Measurements from ENCODE around the gene HIVEP3. TPM values are rescaled to one million over a fixed set of nuclear protein-coding genes. Genes with fewer than 3 reads are reported as not detected.

The HIVEP3 gene
- total RNA-seq, 1 experiment from 2014 or later: 1.2 TPM

DNA sequence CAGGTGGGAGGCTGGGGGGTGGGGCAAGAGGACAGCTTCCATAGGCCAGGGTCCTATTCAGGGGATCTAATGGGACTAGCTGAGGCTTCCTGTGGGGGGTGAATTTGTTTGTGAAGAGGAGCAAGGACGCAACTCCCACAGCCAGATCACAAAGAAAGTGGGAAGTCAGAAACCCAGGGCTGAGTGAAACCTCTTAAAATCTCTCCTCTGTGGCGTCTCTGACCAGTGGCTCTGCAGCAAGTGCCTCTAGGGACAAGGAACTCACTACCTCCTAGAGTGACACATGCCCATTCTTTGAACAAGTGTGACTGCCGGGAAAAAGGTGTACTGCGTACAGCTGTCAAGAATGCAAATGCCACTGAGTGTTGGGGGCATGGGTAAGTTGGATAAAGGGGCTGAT lies 187.9 kb downstream of the HIVEP3 start:
- Mint-ChIP-seq H3K9me3 (ENCODE audit: unreplicated experiment) (no peaks in the 10 kb centered on the region), H3K27ac (ENCODE audit: low read depth, unreplicated experiment) (no peak overlapping the region), H3K4me1 (ENCODE audit: insufficient read depth, unreplicated experiment) (no peaks in the 10 kb centered on the region), H3K4me3 (ENCODE audit: unreplicated experiment) (no peak overlapping the region), H3K36me3 (ENCODE audit: insufficient read depth, unreplicated experiment) (no peaks in the 10 kb centered on the region), H3K27me3 (ENCODE audit: insufficient read depth, unreplicated experiment) (peaks cover 8% of the 10 kb centered on the region)
- intact Hi-C loops (cut with micrococcal nuclease): no loop called here
- ChIA-PET CTCF (interaction anchor here (0.6 to 0.9 kb wide), 2 partner anchors 25 to 144 kb away, joined by 3 read pairs; no protein-coding TSS in a partner anchor), POLR2A (no interaction called here)
- BruUV-seq (replicated peaks): no TSS peak
- DNase-seq (ENCODE audit: unreplicated experiment): no peak
- TF ChIP-seq, protein P1, sequence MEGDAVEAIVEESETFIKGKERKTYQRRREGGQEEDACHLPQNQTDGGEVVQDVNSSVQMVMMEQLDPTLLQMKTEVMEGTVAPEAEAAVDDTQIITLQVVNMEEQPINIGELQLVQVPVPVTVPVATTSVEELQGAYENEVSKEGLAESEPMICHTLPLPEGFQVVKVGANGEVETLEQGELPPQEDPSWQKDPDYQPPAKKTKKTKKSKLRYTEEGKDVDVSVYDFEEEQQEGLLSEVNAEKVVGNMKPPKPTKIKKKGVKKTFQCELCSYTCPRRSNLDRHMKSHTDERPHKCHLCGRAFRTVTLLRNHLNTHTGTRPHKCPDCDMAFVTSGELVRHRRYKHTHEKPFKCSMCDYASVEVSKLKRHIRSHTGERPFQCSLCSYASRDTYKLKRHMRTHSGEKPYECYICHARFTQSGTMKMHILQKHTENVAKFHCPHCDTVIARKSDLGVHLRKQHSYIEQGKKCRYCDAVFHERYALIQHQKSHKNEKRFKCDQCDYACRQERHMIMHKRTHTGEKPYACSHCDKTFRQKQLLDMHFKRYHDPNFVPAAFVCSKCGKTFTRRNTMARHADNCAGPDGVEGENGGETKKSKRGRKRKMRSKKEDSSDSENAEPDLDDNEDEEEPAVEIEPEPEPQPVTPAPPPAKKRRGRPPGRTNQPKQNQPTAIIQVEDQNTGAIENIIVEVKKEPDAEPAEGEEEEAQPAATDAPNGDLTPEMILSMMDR (IDR thresholded peaks at IDR 0.05; ENCODE audit: unreplicated experiment): no peak

DNA sequence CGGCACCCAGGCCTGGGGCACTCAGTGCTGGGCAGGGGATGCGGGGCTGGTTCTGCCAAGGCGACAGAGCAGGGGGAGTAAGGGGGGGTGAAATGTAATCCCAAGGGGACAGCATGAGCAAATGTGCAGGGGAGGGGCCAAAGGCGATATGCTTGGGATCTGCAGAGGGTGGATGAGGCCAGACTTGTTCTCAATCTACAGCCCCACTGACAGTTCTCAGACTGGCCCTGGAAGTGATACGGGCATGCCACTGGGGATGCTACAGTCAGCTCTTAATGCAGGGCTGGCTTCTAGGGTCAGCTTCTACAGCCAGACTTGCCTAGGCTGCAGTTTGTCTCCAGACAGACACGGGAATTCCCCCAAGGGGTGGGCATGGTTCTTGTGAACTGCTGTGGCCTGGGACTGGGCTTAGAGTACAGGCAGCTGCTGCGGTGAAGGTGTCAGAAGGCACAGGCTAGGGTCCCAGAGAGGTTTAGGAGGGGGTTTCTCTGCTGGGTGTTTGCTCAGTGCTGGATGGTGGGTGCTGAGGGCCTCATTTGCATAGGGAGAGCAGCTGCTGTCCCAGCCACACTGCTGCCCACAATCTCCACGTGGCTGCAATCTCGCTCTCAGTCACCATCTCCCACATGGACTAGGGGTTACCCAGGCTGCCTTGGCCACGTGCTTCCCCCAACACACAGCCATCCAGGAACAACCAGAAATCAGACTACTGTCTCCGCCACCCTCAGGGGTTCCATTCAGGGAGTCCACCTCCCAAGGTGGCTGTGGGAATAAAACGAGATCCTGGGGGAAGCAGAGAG lies 190.1 kb downstream of the HIVEP3 start:
- no peak overlapping the region for H3K27ac Mint-ChIP-seq (ENCODE audit: low read depth, unreplicated experiment)
- ChIA-PET CTCF (interaction anchor here (0.7 kb wide), 1 partner anchor 380 kb away, joined by 7 read pairs; no protein-coding TSS in a partner anchor), POLR2A (interaction anchor here (1.0 kb wide), 1 partner anchor 36 kb away, joined by 4 read pairs; no protein-coding TSS in a partner anchor)
- no TSS peak for BruUV-seq (replicated peaks)
- TF ChIP-seq, protein P1 (IDR thresholded peaks at IDR 0.05; ENCODE audit: unreplicated experiment): no peak
- no peak overlapping the region for H3K4me3 Mint-ChIP-seq (ENCODE audit: unreplicated experiment)
- intact Hi-C loops (cut with micrococcal nuclease): no loop called here
- no peak for DNase-seq (ENCODE audit: unreplicated experiment)
- no peaks in the 10 kb centered on the region for H3K4me1 Mint-ChIP-seq (ENCODE audit: insufficient read depth, unreplicated experiment)
- no peaks in the 10 kb centered on the region for H3K36me3 Mint-ChIP-seq (ENCODE audit: insufficient read depth, unreplicated experiment)
- no peaks in the 10 kb centered on the region for H3K9me3 Mint-ChIP-seq (ENCODE audit: unreplicated experiment)
- H3K27me3 Mint-ChIP-seq (ENCODE audit: insufficient read depth, unreplicated experiment): peaks cover 2% of the 10 kb centered on the region

DNA sequence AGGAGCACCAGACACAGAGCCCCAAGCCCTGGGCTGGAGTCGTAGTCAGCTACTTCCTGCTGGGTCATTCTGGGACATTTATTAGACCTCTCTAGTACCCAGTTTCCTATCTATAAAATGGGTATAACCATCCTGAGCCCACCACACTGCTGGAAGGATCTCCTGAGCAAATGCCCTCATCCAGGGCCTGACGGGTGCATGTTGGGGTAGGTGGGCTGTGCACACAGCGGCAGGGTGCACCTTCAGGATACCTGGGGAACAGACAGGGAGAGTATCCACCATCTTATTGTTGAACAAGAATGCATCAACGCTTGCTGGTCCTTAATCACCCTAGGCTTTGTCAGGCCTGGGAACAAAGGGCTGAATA lies 191.0 kb downstream of the HIVEP3 start:
- intact Hi-C loops (cut with micrococcal nuclease): no loop called here
- no peak overlapping the region for H3K27ac Mint-ChIP-seq (ENCODE audit: low read depth, unreplicated experiment)
- no peaks in the 10 kb centered on the region for H3K4me1 Mint-ChIP-seq (ENCODE audit: insufficient read depth, unreplicated experiment)
- CTCF ChIA-PET: interaction anchor here (0.7 kb wide), 1 partner anchor 381 kb away, joined by 7 read pairs; no protein-coding TSS in a partner anchor
- H3K4me3 Mint-ChIP-seq (ENCODE audit: unreplicated experiment): no peak overlapping the region
- H3K9me3 Mint-ChIP-seq (ENCODE audit: unreplicated experiment): no peaks in the 10 kb centered on the region
- no peaks in the 10 kb centered on the region for H3K36me3 Mint-ChIP-seq (ENCODE audit: insufficient read depth, unreplicated experiment)
- TF ChIP-seq, protein P1 (IDR thresholded peaks at IDR 0.05; ENCODE audit: unreplicated experiment): no peak
- POLR2A ChIA-PET: no interaction called here
- DNase-seq (ENCODE audit: unreplicated experiment): no peak
- H3K27me3 Mint-ChIP-seq (ENCODE audit: insufficient read depth, unreplicated experiment): peaks cover 10% of the 10 kb centered on the region
- BruUV-seq (replicated peaks): no TSS peak

DNA sequence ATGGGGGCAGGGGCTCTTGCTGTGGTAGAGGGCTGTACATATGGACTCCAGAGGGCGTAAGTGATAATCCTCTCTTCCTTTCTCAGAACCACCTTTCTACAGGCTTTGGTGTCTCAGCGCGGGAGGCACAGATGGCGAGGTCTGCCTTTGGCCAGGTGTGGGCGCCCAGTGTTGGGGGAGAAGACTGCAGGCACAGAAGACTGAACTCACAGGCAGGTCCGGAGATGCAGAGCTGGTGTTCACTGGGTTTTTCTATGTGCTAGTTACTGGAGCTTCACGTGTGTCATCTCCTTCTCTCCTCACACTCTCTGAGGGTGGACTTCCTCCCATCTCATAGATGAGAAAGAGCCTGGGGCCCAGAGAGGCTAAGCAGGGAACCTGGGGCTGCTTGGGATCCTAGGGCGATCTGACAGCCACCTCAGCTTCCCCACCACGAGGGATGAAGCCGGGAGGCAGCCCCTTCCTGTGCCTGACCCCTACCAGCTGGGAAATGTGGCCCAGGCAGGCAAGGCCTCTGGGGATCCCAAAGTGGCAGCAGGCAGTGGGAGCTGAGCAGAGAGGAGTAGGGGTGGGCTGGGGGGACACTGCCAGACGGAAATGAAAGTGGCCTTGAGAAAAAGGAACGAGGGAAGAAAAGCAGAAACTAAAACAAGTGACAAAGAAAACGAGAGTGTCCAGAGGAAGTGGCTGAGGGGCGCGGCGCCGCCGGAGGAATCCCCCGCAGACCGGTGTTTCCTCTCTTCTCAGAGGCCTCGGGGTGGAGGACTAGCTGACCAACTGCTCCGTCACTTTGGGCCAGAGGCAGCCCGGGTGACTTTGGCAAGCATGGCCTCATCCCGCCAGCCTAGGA lies 191.6 kb downstream of the HIVEP3 start:
- ChIA-PET POLR2A (no interaction called here), CTCF (no interaction called here)
- TF ChIP-seq, protein P1 (IDR thresholded peaks at IDR 0.05; ENCODE audit: unreplicated experiment): no peak
- peaks cover 16% of the 10 kb centered on the region for H3K27me3 Mint-ChIP-seq (ENCODE audit: insufficient read depth, unreplicated experiment)
- intact Hi-C loops (cut with micrococcal nuclease): no loop called here
- no peak overlapping the region for H3K4me3 Mint-ChIP-seq (ENCODE audit: unreplicated experiment)
- no peaks in the 10 kb centered on the region for H3K9me3 Mint-ChIP-seq (ENCODE audit: unreplicated experiment)
- no peaks in the 10 kb centered on the region for H3K36me3 Mint-ChIP-seq (ENCODE audit: insufficient read depth, unreplicated experiment)
- no TSS peak for BruUV-seq (replicated peaks)
- DNase-seq (ENCODE audit: unreplicated experiment): no peak
- no peak overlapping the region for H3K27ac Mint-ChIP-seq (ENCODE audit: low read depth, unreplicated experiment)
- H3K4me1 Mint-ChIP-seq (ENCODE audit: insufficient read depth, unreplicated experiment): no peaks in the 10 kb centered on the region

Measured in MCF 10A (cell line).